GM12878 (cell line): ENCODE results near the gene DMD. TPM values are rescaled to one million over a fixed set of nuclear protein-coding genes. Genes with fewer than 3 reads are reported as not detected.

Source experiments
- ATAC-seq: fragments of 200-7000 bp; cut with Tn5 transposase; 3 replicates; pipeline ENCODE4 v1.9.1; 2020; ENCODE audit warnings: mild to moderate bottlenecking, moderate library complexity
- BruUV-seq: library from RNA; stranded (reverse); fragments of 400-500 nt; replicated peaks from 2 replicates; lab custom pipeline; 2021; lab: Mats Ljungman, UMichigan
- CTCF ChIA-PET: fragments of 300-600 bp; sonication (Branson Sonifier 250); formaldehyde crosslinking; extraction: SDS; loops from one replicate; lab custom pipeline; 2021; ENCODE audit warnings: inconsistent platforms; lab: Yijun Ruan, JAX
- POLR2A ChIA-PET: fragments of 350-600 bp; formaldehyde crosslinking; extraction: SDS; loops from one replicate; lab custom pipeline; 2021; ENCODE audit warnings: inconsistent platforms; lab: Charles Lee
- RAD21 ChIA-PET: fragments of 300-600 bp; sonication (Branson Sonifier 250); formaldehyde crosslinking; loops from one replicate; lab custom pipeline; 2023; ENCODE audit warnings: antibody characterized with exemption; ENCODE audit not compliant: unreplicated experiment; lab: Charles Lee
- SMC1A ChIA-PET: fragments of 300-600 bp; sonication (Branson Sonifier 250); formaldehyde crosslinking; loops from one replicate; lab custom pipeline; 2023; ENCODE audit not compliant: unreplicated experiment, uncharacterized antibody; lab: Charles Lee
- DNase-seq: peaks from one replicate; pipeline ENCODE4 v3.0.0-alpha.2; 2011; ENCODE audit warnings: low read depth, low spot score
- FAIRE-seq: peaks from 3 replicates; lab custom pipeline; 2011; peaks lifted over from hg19 to GRCh38; lab: Jason Lieb, UNC
- H2AFZ ChIP-seq: 2 replicates; pipeline ENCODE4 v1.6.0; 2011; ENCODE audit warnings: low read depth, low read length, control low read depth; ENCODE audit not compliant: control insufficient read depth
- H3K27ac ChIP-seq: 2 replicates; pipeline ENCODE4 v1.5.1; 2011; ENCODE audit warnings: control low read depth; ENCODE audit not compliant: control insufficient read depth, insufficient read depth
- H3K27me3 ChIP-seq, 2 experiments: replicated peaks in 1 of 2; 2 replicates each; pipeline versions ENCODE4 v1.6.0 to v1.6.1; 2011; ENCODE audit warnings: low read length in 1 of 2; ENCODE audit not compliant: control insufficient read depth in 2 of 2, insufficient read depth in 2 of 2
- H3K36me3 ChIP-seq, 2 experiments: 2 replicates each; pipeline ENCODE4 v1.5.1; 2011; ENCODE audit warnings: low read length in 1 of 2; ENCODE audit not compliant: control insufficient read depth in 2 of 2, insufficient read depth in 2 of 2
- H3K4me1 ChIP-seq: 2 replicates; pipeline ENCODE4 v1.6.1; 2011; ENCODE audit warnings: mild to moderate bottlenecking, low read length, moderate library complexity, mixed read lengths; ENCODE audit not compliant: control insufficient read depth, insufficient read depth
- H3K4me2 ChIP-seq: 2 replicates; pipeline ENCODE4 v1.6.0; 2011; ENCODE audit warnings: control low read depth; ENCODE audit not compliant: control insufficient read depth, insufficient read depth
- H3K4me3 ChIP-seq: fragments of 200-600 bp; sonication (generic); 2 replicates; pipeline ENCODE4 v1.5.1; 2016
- H3K79me2 ChIP-seq: 2 replicates; pipeline ENCODE4 v1.6.0; 2011; ENCODE audit warnings: low read length; ENCODE audit not compliant: control insufficient read depth, insufficient read depth
- H3K9ac ChIP-seq: 2 replicates; pipeline ENCODE4 v1.8.0; 2011; ENCODE audit warnings: low read length, control low read depth, mixed read lengths; ENCODE audit not compliant: control insufficient read depth, insufficient read depth
- H3K9me3 ChIP-seq: replicated peaks from 3 replicates; pipeline ENCODE4 v1.5.1; 2011; ENCODE audit warnings: mild to moderate bottlenecking, low read length; ENCODE audit not compliant: control insufficient read depth, insufficient read depth
- H4K20me1 ChIP-seq: 2 replicates; pipeline ENCODE4 v1.6.0; 2011; ENCODE audit not compliant: control insufficient read depth, insufficient read depth
- ATF7 ChIP-seq: fragments of 450-650 bp; IDR thresholded peaks from 2 replicates; pipeline ENCODE4 v1.6.1; 2016; ENCODE audit warnings: low read depth, mild to moderate bottlenecking
- CBX5 ChIP-seq: sonication (generic); IDR thresholded peaks from 2 replicates; pipeline ENCODE4 v1.6.1; 2016; ENCODE audit warnings: low read depth, moderate library complexity, mild to moderate bottlenecking, inconsistent platforms
- MYB ChIP-seq: fragments of 150-350 bp; IDR thresholded peaks from 2 replicates; pipeline ENCODE4 v1.6.1; 2014; ENCODE audit warnings: mild to moderate bottlenecking, low read depth, low read length, borderline replicate concordance
- NFYB ChIP-seq: IDR thresholded peaks from 2 replicates; pipeline ENCODE4 v1.6.1; 2011; ENCODE audit warnings: low read depth, mild to moderate bottlenecking, low read length, improper control_type of control experiment, moderate library complexity; ENCODE audit not compliant: insufficient read depth
- POLR2A ChIP-seq: IDR thresholded peaks from 2 replicates; pipeline ENCODE4 v1.6.1; 2011; ENCODE audit warnings: low read depth, mild to moderate bottlenecking, low read length
- RCOR1 ChIP-seq: conservative IDR thresholded peaks from 2 replicates; pipeline ENCODE4 v1.6.1; 2012; ENCODE audit warnings: low read depth, low read length, improper control_type of control experiment
- SIX5 ChIP-seq: IDR thresholded peaks from 2 replicates; pipeline ENCODE4 v1.6.1; 2011; ENCODE audit warnings: mild to moderate bottlenecking, low read depth, low read length, moderate library complexity; ENCODE audit not compliant: severe bottlenecking
- SMARCA5 ChIP-seq: fragments of 450-650 bp; IDR thresholded peaks from 2 replicates; pipeline ENCODE4 v1.6.1; 2017; ENCODE audit warnings: mild to moderate bottlenecking
- SP1 ChIP-seq: IDR thresholded peaks from one replicate; pipeline ENCODE4 v1.6.1; 2011; ENCODE audit warnings: low read depth, low read length
- SREBF1 ChIP-seq: IDR thresholded peaks from 2 replicates; pipeline ENCODE4 v1.6.1; 2012; ENCODE audit warnings: mild to moderate bottlenecking, low read length
- WGBS: methylation state at CpG from one replicate; pipeline ENCODE4 v1.1.6; 2016; ENCODE audit warnings: low lambda C conversion rate; ENCODE audit not compliant: insufficient replicate concordance, insufficient coverage; ENCODE audit errors: missing lambda C conversion rate; 5-methylcytosine and 5-hydroxymethylcytosine counted together
- in situ Hi-C: fragments of 300-500 bp; cut with MboI; formaldehyde crosslinking; loops from 9 replicates; pipeline ENCODE4 v1.14.3; 2018; ENCODE audit warnings: mixed read lengths
- intact Hi-C: fragments of 100-400 bp; cut with micrococcal nuclease; formaldehyde crosslinking; loops from one replicate; pipeline ENCODE4 v1.14.2; 2022; ENCODE audit not compliant: unreplicated experiment
- polyA plus RNA-seq, 11 experiments: library from polyadenylated mRNA; depleted of rRNA in 4 of 11; unstranded in 6 of 11; stranded (reverse) in 5 of 11; fragments of >200 nt; fragmentation: Nextera tagmentation in 4 of 11; fragmentation: Illumina TruSeq in 1 of 11; extraction: Ambion mirVana in 4 of 11; extraction: Trizol in 1 of 11; gene quantifications; 1 replicate in 1 of 11; 2 replicates in 10 of 11; pipeline versions ENCODE4 v1.2.1 to v1.2.3, GENCODE V29; 2011 to 2016; ENCODE audit warnings: inconsistent platforms in 2 of 11, missing spikeins in 2 of 11, low read depth in 1 of 11
- total RNA-seq, 4 experiments: library from RNA; depleted of rRNA in 3 of 4; stranded (reverse); fragments of >200 nt in 3 of 4; fragmentation: Illumina TruSeq in 1 of 4; extraction: Trizol in 1 of 4; gene quantifications; 2 replicates each; pipeline versions ENCODE4 v1.2.1 to v1.2.3, GENCODE V29; 2013 to 2021

The DMD gene
- total and polyA plus RNA-seq, 10 of the 15 experiments (the other 5 are each of a cell fraction or from before 2014, with no cell fraction given) = 1.4 to 24.3 (median 4.3) TPM

DNA sequence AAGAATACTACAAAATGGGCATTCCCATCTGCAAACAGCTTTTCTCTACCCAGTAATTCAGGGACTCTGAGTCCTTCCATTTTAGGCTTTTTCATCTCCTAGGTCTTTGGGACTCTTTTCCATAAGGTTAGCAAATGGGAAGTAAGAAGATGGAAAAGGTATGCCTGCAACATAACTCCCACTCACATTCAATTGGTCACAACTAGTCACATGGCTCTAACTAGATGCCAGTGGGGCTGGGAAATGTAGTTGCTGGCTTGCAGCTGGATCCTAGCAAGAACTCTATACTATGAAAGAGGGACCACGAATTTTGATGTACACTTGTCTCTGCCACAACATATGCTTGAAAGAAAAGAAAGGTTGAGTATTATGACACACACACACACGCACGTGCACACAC lies 1184.6 kb downstream of the DMD start:
- H3K9ac ChIP-seq = no peak overlapping the region
- no peaks in the 10 kb centered on the region for H3K27me3 ChIP-seq
- H3K9me3 ChIP-seq = no peaks in the 10 kb centered on the region
- TF ChIP-seq SIX5 (no peak), SMARCA5 (no peak), NFYB (peak; percentile 49; the same call in 1 of the 2 replicates), SREBF1 (no peak)
- TF ChIP-seq, all 136 proteins: peak for 1
- no peak overlapping the region for H3K4me3 ChIP-seq
- H3K36me3 ChIP-seq = no peaks in the 10 kb centered on the region
- in situ Hi-C loops (no loop called here), intact Hi-C loops (no loop called here)
- ChIA-PET RAD21 (no interaction called here), CTCF (no interaction called here), SMC1A (interaction anchor here (0.8 kb wide), 1 partner anchor 9 kb away, joined by 3 read pairs; no protein-coding TSS in a partner anchor), POLR2A (no interaction called here)
- no peak for FAIRE-seq
- no peak overlapping the region for H2AFZ ChIP-seq
- H4K20me1 ChIP-seq = no peaks in the 10 kb centered on the region
- WGBS = 0% methylated on average over 3 of the region's 3 CpGs
- H3K79me2 ChIP-seq = no peaks in the 10 kb centered on the region
- no peak for ATAC-seq
- DNase-seq = no peak
- H3K27ac ChIP-seq = no peak overlapping the region
- no peaks in the 10 kb centered on the region for H3K4me1 ChIP-seq
- no peak overlapping the region for H3K4me2 ChIP-seq
- no TSS peak for BruUV-seq

DNA sequence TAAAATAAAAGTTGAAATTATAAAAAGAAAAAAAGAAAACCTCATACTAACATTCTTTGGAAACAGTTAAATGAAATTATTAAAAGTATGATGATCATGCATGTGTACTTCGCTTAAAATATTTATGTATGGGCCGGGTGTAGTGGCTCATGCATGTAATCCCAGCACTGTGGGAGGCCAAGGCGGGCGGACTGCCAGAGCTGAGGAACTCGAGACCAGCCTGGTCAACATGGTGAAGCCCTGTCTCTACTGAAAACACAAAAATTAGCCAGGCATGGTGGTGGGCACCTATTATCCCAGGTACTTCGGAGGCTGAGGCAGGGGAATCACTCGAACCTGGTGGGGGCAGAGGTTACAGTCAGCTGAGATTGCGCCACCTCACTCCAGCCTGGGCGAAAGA lies 1187.3 kb downstream of the DMD start:
- Histone ChIP-seq H3K36me3 (no peaks in the 10 kb centered on the region), H3K27me3 (no peaks in the 10 kb centered on the region), H3K4me2 (no peak overlapping the region), H3K4me1 (no peaks in the 10 kb centered on the region), H3K9me3 (no peaks in the 10 kb centered on the region), H2AFZ (no peak overlapping the region), H3K79me2 (no peaks in the 10 kb centered on the region), H4K20me1 (no peaks in the 10 kb centered on the region), H3K27ac (no peak overlapping the region), H3K9ac (no peak overlapping the region), H3K4me3 (no peak overlapping the region)
- SMC1A ChIA-PET = no interaction called here
- FAIRE-seq (no peak), DNase-seq (no peak), ATAC-seq (no peak)
- intact Hi-C loops = no loop called here
- no TSS peak for BruUV-seq
- in situ Hi-C loops = no loop called here
- no peak for TF ChIP-seq RCOR1
- TF ChIP-seq POLR2A = no peak
- TF ChIP-seq SP1 = no peak
- TF ChIP-seq MYB = no peak
- TF ChIP-seq ATF7 = no peak
- no peak for TF ChIP-seq CBX5
- 32% methylated on average over 9 of the region's 9 CpGs for WGBS
- POLR2A ChIA-PET = no interaction called here
- RAD21 ChIA-PET = no interaction called here
- CTCF ChIA-PET = no interaction called here
